HL-60 (cell line): ENCODE results near the gene SGMS1.

ENCODE experiments used
- DNase-seq, 2 experiments: peaks; one replicate each; pipeline ENCODE4 v3.0.0-alpha.2; 2010 to 2020; ENCODE audit warnings: low read depth in 1 of 2, low spot score in 1 of 2
- H3K27ac ChIP-seq: fragments of 250-450 bp; sonication (Bioruptor Pico); replicated peaks from 2 replicates; pipeline ENCODE4 v1.5.1; 2020; ENCODE audit warnings: mild to moderate bottlenecking, moderate library complexity
- H3K27me3 ChIP-seq: fragments of 250-450 bp; sonication (Bioruptor Pico); 2 replicates; pipeline ENCODE4 v1.5.1; 2021; ENCODE audit warnings: mild to moderate bottlenecking, moderate library complexity; ENCODE audit not compliant: insufficient read depth, poor library complexity, severe bottlenecking
- H3K4me3 ChIP-seq: replicated peaks from 2 replicates; pipeline ENCODE4 v1.5.1; 2011; ENCODE audit warnings: mild to moderate bottlenecking, control low read depth, low read length; ENCODE audit not compliant: insufficient read depth
- GABPA ChIP-seq: IDR thresholded peaks from 2 replicates; pipeline ENCODE4 v1.6.1; 2012; ENCODE audit warnings: low read depth
- POLR2AphosphoS5 ChIP-seq: IDR thresholded peaks from 2 replicates; pipeline ENCODE4 v1.6.1; 2012; ENCODE audit warnings: low read depth
- SPI1 ChIP-seq: IDR thresholded peaks from 2 replicates; pipeline ENCODE4 v1.6.1; 2012; ENCODE audit warnings: low read depth, mild to moderate bottlenecking, borderline replicate concordance
- TF ChIP-seq, protein P1 (sequence below): IDR thresholded peaks from one replicate; pipeline ENCODE4 v1.5.1; 2011; ENCODE audit warnings: low read length, control low read depth, inconsistent platforms; ENCODE audit not compliant: insufficient read depth
- TF ChIP-seq, protein P2 (sequence below): IDR thresholded peaks from 2 replicates; pipeline ENCODE4 v1.6.1; 2012; ENCODE audit warnings: low read depth; ENCODE audit not compliant: insufficient replicate concordance

Gene SGMS1

DNA sequence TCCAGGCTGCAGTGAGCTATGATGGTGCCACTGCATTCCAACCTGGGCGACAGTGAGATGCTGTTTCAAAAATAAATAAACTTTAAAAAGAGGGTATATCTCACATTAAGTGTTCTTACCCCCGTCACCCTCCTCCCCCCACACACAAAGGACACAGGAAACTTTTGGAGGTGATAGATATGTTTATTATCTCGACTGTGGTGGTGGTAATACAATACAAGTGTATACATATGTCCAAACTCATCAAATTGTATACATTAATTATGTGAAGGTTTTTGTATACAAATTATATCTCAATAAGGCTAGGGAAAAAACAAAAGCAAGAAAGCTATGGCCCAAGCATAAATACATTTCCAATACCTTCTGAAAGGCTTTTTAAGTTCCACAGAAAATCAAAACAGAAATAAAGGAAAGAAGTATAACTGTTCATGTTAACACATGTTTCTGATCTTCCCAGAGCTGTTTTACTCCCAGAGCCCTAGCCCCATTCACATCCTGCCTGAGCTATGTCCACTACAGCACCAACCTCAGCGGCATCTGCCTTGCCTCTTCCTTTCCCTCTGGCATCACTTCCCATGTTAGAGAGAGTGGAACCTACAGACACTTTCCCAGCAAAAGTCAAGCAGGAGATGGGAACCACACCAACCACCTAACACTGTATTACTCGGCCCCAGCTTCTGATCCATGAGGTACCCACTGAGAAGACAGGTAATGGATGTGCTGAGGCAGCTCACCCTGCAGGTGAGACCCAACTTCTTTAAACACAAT lies 48.1 kb downstream of the SGMS1 start:
- DNase-seq = no peak
- no peak overlapping the region for H3K27ac ChIP-seq
- TF ChIP-seq POLR2AphosphoS5 (no peak), GABPA (no peak), SPI1 (no peak)
- TF ChIP-seq, protein P1, sequence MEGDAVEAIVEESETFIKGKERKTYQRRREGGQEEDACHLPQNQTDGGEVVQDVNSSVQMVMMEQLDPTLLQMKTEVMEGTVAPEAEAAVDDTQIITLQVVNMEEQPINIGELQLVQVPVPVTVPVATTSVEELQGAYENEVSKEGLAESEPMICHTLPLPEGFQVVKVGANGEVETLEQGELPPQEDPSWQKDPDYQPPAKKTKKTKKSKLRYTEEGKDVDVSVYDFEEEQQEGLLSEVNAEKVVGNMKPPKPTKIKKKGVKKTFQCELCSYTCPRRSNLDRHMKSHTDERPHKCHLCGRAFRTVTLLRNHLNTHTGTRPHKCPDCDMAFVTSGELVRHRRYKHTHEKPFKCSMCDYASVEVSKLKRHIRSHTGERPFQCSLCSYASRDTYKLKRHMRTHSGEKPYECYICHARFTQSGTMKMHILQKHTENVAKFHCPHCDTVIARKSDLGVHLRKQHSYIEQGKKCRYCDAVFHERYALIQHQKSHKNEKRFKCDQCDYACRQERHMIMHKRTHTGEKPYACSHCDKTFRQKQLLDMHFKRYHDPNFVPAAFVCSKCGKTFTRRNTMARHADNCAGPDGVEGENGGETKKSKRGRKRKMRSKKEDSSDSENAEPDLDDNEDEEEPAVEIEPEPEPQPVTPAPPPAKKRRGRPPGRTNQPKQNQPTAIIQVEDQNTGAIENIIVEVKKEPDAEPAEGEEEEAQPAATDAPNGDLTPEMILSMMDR = no peak
- TF ChIP-seq, protein P2, sequence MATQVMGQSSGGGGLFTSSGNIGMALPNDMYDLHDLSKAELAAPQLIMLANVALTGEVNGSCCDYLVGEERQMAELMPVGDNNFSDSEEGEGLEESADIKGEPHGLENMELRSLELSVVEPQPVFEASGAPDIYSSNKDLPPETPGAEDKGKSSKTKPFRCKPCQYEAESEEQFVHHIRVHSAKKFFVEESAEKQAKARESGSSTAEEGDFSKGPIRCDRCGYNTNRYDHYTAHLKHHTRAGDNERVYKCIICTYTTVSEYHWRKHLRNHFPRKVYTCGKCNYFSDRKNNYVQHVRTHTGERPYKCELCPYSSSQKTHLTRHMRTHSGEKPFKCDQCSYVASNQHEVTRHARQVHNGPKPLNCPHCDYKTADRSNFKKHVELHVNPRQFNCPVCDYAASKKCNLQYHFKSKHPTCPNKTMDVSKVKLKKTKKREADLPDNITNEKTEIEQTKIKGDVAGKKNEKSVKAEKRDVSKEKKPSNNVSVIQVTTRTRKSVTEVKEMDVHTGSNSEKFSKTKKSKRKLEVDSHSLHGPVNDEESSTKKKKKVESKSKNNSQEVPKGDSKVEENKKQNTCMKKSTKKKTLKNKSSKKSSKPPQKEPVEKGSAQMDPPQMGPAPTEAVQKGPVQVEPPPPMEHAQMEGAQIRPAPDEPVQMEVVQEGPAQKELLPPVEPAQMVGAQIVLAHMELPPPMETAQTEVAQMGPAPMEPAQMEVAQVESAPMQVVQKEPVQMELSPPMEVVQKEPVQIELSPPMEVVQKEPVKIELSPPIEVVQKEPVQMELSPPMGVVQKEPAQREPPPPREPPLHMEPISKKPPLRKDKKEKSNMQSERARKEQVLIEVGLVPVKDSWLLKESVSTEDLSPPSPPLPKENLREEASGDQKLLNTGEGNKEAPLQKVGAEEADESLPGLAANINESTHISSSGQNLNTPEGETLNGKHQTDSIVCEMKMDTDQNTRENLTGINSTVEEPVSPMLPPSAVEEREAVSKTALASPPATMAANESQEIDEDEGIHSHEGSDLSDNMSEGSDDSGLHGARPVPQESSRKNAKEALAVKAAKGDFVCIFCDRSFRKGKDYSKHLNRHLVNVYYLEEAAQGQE = no peak
- H3K27me3 ChIP-seq = no peaks in the 10 kb centered on the region
- no peak overlapping the region for H3K4me3 ChIP-seq

DNA sequence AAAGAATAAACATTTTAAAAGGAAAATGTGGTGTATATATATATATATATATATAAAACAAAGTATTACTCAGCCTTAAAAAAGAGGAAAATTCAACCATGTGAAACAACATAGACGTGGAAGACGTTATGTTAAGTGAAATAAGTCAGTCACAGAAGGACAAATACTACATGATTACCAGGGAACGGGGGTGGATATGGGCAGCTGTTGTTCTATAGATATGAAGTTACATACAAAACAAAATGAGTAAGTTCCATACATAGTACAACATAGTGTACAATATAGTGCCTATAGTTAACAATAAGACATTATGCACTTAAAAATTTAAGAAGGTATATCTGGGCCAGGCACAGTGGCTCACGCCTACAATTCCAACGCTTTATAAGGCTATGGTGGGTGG lies 48.8 kb downstream of the SGMS1 start:
- no peak overlapping the region for H3K27ac ChIP-seq
- H3K27me3 ChIP-seq = no peaks in the 10 kb centered on the region
- DNase-seq = no peak
- no peak overlapping the region for H3K4me3 ChIP-seq
- TF ChIP-seq POLR2AphosphoS5 = no peak
- TF ChIP-seq, protein P1 = no peak
- TF ChIP-seq SPI1 = no peak
- TF ChIP-seq, protein P2 = no peak
- no peak for TF ChIP-seq GABPA

GRCh38 chr10:50574305-50574704 lies 49.5 kb downstream of the SGMS1 start:
- no peak for DNase-seq
- Histone ChIP-seq H3K27ac (no peak overlapping the region), H3K27me3 (no peaks in the 10 kb centered on the region), H3K4me3 (no peak overlapping the region)
- TF ChIP-seq GABPA (no peak), POLR2AphosphoS5 (no peak), SPI1 (no peak)
- TF ChIP-seq, protein P1 = no peak
- TF ChIP-seq, protein P2 = no peak
